ENCODE data around the gene LIN28A.

LIN28A gene

GRCh38 chr1:26387447-26387846 is 23.2 kb upstream of the LIN28A start:
- no peak for DNase-seq

- no peak for DNase-seq
Observed at GRCh38 chr1:26388791-26389445, 21.7 kb upstream of the LIN28A start.

- no peak for DNase-seq
Observed at GRCh38 chr1:26389604-26390247, 20.9 kb upstream of the LIN28A start.

- peak in 4 of 51 donors; percentile 2 to 12 (median 7) for DNase-seq
Observed at GRCh38 chr1:26391450-26391849, 19.2 kb upstream of the LIN28A start.

GRCh38 chr1:26395754-26396153 is 14.9 kb upstream of the LIN28A start:
- no peak for DNase-seq

GRCh38 chr1:26399034-26399433 is 11.6 kb upstream of the LIN28A start:
- DNase-seq: no peak

GRCh38 chr1:26401891-26402290 is 8.7 kb upstream of the LIN28A start:
- no peak for DNase-seq

GRCh38 chr1:26403656-26404055 is 7.0 kb upstream of the LIN28A start:
- no peak for DNase-seq

GRCh38 chr1:26404641-26405040 is 6.0 kb upstream of the LIN28A start:
- no peak for DNase-seq

- no peak for DNase-seq
Observed at GRCh38 chr1:26405281-26405915, 5.2 kb upstream of the LIN28A start.

GRCh38 chr1:26408604-26409003 is 2.0 kb upstream of the LIN28A start:
- peak in 45 of 51 donors; percentile 2 to 69 (median 31) for DNase-seq

GRCh38 chr1:26409191-26409807 is 1.3 kb upstream of the LIN28A start:
- DNase-seq: no peak

- no peak for DNase-seq
Observed at GRCh38 chr1:26411624-26412074, 1.0 kb downstream of the LIN28A start.

- DNase-seq: no peak
Observed at GRCh38 chr1:26412180-26412840, 1.7 kb downstream of the LIN28A start.

GRCh38 chr1:26413031-26413430 is 2.4 kb downstream of the LIN28A start:
- no peak for DNase-seq

GRCh38 chr1:26417111-26417759 is 6.6 kb downstream of the LIN28A start:
- DNase-seq: peak in 44 of 51 donors; percentile 1 to 76 (median 27)

GRCh38 chr1:26418865-26419349 is 8.3 kb downstream of the LIN28A start:
- DNase-seq: no peak

- no peak for DNase-seq
Observed at GRCh38 chr1:26419494-26419893, 8.9 kb downstream of the LIN28A start.

GRCh38 chr1:26429721-26430120 is 19.1 kb downstream of the LIN28A start:
- DNase-seq: no peak

GRCh38 chr1:26431979-26432695 is 21.5 kb downstream of the LIN28A start, which contains the start of gene DHDDS:
Gene DHDDS, plus strand, starts transcription at chr1:26432321. Its CDS starts 625 bp downstream, at chr1:26432946.
- DNase-seq: peak; percentile 85 to 100 (median 98)

All from hypothalamus (tissue), 51 donors.